Right atrium auricular region (tissue), 2 donors: ENCODE measurements around the gene SSC5D. TPM values are rescaled to one million over a fixed set of nuclear protein-coding genes. Genes with fewer than 3 reads are reported as not detected.
A peak's percentile ranks its signal among the peaks of the same experiment; 100 is the strongest.
"Not testable (repeated sequence)": the region's sequence is repeated elsewhere in the genome, so short reads cannot be mapped to it uniquely, and the experiment has no call there.

Source experiments
- DNase-seq: peaks from one replicate; pipeline ENCODE4 v3.0.0-alpha.2; 2019; ENCODE audit warnings: low spot score
- H3K27ac ChIP-seq, 2 donors: fragments of 200-600 bp; sonication (generic); 1 replicate in 1 of 2; 2 replicates in 1 of 2; pipeline ENCODE4 v1.5.1; 2016 to 2019
- H3K27me3 ChIP-seq, 2 donors: fragments of 200-600 bp; sonication (generic); one replicate each; pipeline versions ENCODE4 v1.5.1 to v1.6.0; 2017 to 2019
- H3K36me3 ChIP-seq: fragments of 200-600 bp; sonication (generic); one replicate; pipeline ENCODE4 v1.5.1; 2016
- H3K4me1 ChIP-seq, 2 donors: fragments of 200-600 bp; sonication (generic); one replicate each; pipeline versions ENCODE4 v1.5.1 to v1.6.0; 2017 to 2019
- H3K4me3 ChIP-seq, 2 donors: fragments of 200-600 bp; sonication (generic); 1 replicate in 1 of 2; 2 replicates in 1 of 2; pipeline ENCODE4 v1.5.1; 2017 to 2019; ENCODE audit warnings: mild to moderate bottlenecking in 1 of 2, moderate library complexity in 1 of 2
- H3K9me3 ChIP-seq, 2 donors: fragments of 200-600 bp; sonication (generic); one replicate each; pipeline ENCODE4 v1.5.1; 2019
- total RNA-seq, 2 donors: library from RNA; depleted of rRNA; stranded (reverse); fragments of >200 nt; gene quantifications; one replicate each; pipeline ENCODE4 v1.1.0, GENCODE V29; 2016
- TF ChIP-seq, protein P1 (sequence below), 2 donors: fragments of 200-600 bp; sonication (generic); IDR thresholded peaks; one replicate each; pipeline ENCODE4 v1.5.1; 2019; ENCODE audit warnings: antibody characterized with exemption in 2 of 2

SSC5D gene
- total RNA-seq, 2 donors from 2014 or later: 3.3 to 6.7 TPM

- Histone ChIP-seq H3K4me1 (peaks cover 0 to 16% of the 10 kb centered on the region in 2 donors), H3K27ac (no peak overlapping the region), H3K9me3 (no peaks in the 10 kb centered on the region), H3K27me3 (peaks cover 18 to 31% of the 10 kb centered on the region in 2 donors), H3K36me3 (no peaks in the 10 kb centered on the region), H3K4me3 (no peak overlapping the region)
- TF ChIP-seq, protein P1, sequence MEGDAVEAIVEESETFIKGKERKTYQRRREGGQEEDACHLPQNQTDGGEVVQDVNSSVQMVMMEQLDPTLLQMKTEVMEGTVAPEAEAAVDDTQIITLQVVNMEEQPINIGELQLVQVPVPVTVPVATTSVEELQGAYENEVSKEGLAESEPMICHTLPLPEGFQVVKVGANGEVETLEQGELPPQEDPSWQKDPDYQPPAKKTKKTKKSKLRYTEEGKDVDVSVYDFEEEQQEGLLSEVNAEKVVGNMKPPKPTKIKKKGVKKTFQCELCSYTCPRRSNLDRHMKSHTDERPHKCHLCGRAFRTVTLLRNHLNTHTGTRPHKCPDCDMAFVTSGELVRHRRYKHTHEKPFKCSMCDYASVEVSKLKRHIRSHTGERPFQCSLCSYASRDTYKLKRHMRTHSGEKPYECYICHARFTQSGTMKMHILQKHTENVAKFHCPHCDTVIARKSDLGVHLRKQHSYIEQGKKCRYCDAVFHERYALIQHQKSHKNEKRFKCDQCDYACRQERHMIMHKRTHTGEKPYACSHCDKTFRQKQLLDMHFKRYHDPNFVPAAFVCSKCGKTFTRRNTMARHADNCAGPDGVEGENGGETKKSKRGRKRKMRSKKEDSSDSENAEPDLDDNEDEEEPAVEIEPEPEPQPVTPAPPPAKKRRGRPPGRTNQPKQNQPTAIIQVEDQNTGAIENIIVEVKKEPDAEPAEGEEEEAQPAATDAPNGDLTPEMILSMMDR (IDR thresholded peaks at IDR 0.05): no peak
- DNase-seq: no peak
Measured at GRCh38 chr19:55447421-55448174, 40.6 kb upstream of the SSC5D start.

DNA sequence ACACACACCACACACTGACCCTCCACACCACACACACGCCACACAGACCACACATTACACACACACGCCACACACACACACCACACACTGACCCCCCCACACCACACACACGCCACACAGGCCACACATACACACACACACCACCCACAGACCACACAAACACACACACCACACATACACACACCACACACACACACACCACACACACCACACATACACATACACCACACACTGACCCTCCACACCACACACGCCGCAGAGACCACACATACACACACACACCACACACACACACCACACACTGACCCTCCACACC, 40.1 kb upstream of the SSC5D start:
- DNase-seq, H3K27ac ChIP-seq: not testable (repeated sequence)
- H3K27me3 ChIP-seq: peaks cover 16 to 31% of the 10 kb centered on the region in 2 donors

DNA sequence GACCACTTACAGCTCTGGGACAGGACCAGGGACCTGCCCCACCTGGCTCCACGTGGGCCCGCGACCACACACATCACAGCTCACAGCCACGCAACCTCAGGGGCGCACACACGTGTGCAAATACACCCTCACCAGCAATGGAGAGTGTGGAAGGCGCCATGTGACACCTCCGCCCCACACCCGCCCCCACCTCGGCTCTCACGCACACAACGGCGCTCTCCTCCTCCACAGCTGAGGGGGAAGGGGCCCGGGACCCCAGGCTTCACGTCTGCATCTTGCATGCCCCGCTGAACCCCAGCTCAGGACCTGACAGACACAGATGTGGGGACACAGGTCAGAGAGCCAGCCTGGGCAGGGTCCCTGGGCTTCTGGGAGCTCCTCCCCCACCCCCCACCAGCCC, 38.8 kb upstream of the SSC5D start:
- H3K27me3 ChIP-seq: peaks cover 13 to 23% of the 10 kb centered on the region in 2 donors

More for the DNA sequence above, 40.1 kb upstream of the SSC5D start:
- not testable (repeated sequence) for H3K36me3 ChIP-seq, H3K9me3 ChIP-seq, H3K4me3 ChIP-seq
- peaks cover 0 to 21% of the 10 kb centered on the region in 2 donors for H3K4me1 ChIP-seq

DNA sequence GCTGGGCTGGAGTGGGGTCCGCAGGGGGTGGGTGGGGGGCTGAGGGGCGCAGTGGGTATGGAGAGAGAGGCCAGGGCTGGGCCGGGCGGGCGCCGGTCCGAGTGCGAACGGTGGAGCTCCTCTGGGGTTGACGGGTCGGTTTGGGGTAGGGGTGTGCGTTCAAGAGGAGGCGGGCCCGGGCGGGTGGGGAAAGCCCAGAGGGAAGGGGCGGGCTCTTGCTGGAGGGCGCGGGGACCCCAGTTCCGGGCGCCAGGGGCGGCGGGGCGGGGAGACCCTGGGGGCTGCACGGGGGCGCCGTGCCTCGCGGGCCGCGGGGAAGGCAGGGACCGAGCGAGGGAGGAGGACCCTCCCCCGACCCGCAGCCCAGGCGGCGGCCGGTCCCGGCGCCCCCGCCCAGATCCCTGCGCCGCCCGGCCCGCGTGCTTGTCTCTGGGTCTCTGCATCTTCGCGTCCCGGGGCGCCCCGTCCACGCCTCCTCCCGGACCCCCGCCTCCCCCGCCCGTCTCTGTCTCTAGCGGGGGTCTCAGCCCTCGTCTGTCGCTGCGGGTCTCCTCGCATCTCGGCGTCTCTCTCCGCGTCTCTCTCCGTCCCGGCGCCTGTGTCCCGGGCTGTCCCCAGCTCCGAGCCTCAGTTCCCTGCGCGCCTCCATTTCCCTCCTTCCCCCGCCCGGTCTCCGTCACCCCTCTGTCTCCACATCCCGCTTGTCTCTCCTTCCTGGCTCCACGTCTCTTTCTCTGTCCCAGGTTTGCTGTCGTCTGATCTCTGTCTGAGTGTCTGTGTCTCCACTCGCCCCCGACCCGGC, 36.9 kb upstream of the SSC5D start:
- Histone ChIP-seq H3K27ac (no peak overlapping the region), H3K27me3 (peaks cover 8 to 18% of the 10 kb centered on the region in 2 donors), H3K9me3 (no peaks in the 10 kb centered on the region), H3K4me1 (peaks cover 0 to 21% of the 10 kb centered on the region in 2 donors), H3K4me3 (peak overlapping the region in 1 of 2 donors; percentile 28), H3K36me3 (no peaks in the 10 kb centered on the region)
- TF ChIP-seq, protein P1 (IDR thresholded peaks at IDR 0.05): no peak
- no peak for DNase-seq

More for the DNA sequence above, 38.8 kb upstream of the SSC5D start:
- Histone ChIP-seq H3K36me3 (no peaks in the 10 kb centered on the region), H3K4me1 (peaks cover 0 to 21% of the 10 kb centered on the region in 2 donors), H3K9me3 (no peaks in the 10 kb centered on the region), H3K27ac (no peak overlapping the region), H3K4me3 (no peak overlapping the region)
- DNase-seq: no peak
- TF ChIP-seq, protein P1 (IDR thresholded peaks at IDR 0.05): no peak

GRCh38 chr19:55451965-55452748, 36.1 kb upstream of the SSC5D start:
- Histone ChIP-seq H3K27me3 (peaks cover 8 to 18% of the 10 kb centered on the region in 2 donors), H3K36me3 (no peaks in the 10 kb centered on the region), H3K27ac (no peak overlapping the region), H3K9me3 (no peaks in the 10 kb centered on the region), H3K4me3 (peak overlapping the region in 1 of 2 donors; percentile 11), H3K4me1 (peaks cover 0 to 21% of the 10 kb centered on the region in 2 donors)
- no peak for DNase-seq
- TF ChIP-seq, protein P1 (IDR thresholded peaks at IDR 0.05): no peak
